Dendritic cell treated with granulocyte-macrophage colony-stimulating factor and Interleukin-4, amounts not matched to agents 40 ng/mL and 50 ng/mL, for 4 days (primary cell): ENCODE results near the gene KCNA1.
A peak's percentile ranks its signal among the peaks of the same experiment; 100 is the strongest.

Source experiments
- H3K27ac Mint-ChIP-seq: one replicate; pipeline ENCODE4 v1.8.0; 2022; ENCODE audit warnings: mild to moderate bottlenecking, mixed read lengths
- H3K27me3 Mint-ChIP-seq: one replicate; pipeline ENCODE4 v1.8.0; 2022; ENCODE audit warnings: mild to moderate bottlenecking, mixed read lengths
- H3K36me3 Mint-ChIP-seq: one replicate; pipeline ENCODE4 v1.8.0; 2022; ENCODE audit warnings: low read depth, mixed read lengths
- H3K4me1 Mint-ChIP-seq: one replicate; pipeline ENCODE4 v1.8.0; 2022; ENCODE audit warnings: low read depth, mixed read lengths
- H3K4me3 Mint-ChIP-seq: one replicate; pipeline ENCODE4 v1.8.0; 2022; ENCODE audit warnings: mild to moderate bottlenecking, moderate library complexity, mixed read lengths
- H3K9me3 Mint-ChIP-seq: one replicate; pipeline ENCODE4 v1.8.0; 2022; ENCODE audit warnings: mixed read lengths
- intact Hi-C: fragments of 100-400 bp; cut with micrococcal nuclease; formaldehyde crosslinking; loops from one replicate; pipeline ENCODE4 v1.15.0; 2022

Gene KCNA1

GRCh38 chr12:4892418-4892817 is 17.3 kb upstream of the KCNA1 start:
- no peaks in the 10 kb centered on the region for H3K4me1 Mint-ChIP-seq
- H3K27ac Mint-ChIP-seq, result no peak overlapping the region
- no peaks in the 10 kb centered on the region for H3K9me3 Mint-ChIP-seq
- no peaks in the 10 kb centered on the region for H3K36me3 Mint-ChIP-seq
- peaks cover 18% of the 10 kb centered on the region for H3K27me3 Mint-ChIP-seq
- no peak overlapping the region for H3K4me3 Mint-ChIP-seq
- intact Hi-C loops, result no loop called here

DNA sequence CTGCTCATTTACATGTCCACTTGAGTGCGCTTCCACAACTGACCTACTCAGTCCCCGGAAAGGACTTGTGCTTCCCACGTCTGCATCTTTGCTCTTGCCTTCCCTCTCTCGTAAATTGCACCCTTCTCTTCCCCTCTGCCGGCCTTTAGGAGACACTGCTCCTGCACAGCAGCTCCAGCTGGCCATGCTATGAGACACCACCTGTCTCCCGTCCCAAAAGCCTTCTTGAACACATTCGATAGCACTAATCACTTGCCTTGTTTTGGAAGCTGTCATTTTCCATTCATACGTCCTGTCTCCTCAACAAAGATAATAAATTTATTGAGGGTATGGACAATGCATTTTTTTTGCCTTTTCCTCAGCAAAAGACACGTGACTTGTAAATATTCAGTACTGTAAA is 15.7 kb upstream of the KCNA1 start:
- H3K9me3 Mint-ChIP-seq, result no peaks in the 10 kb centered on the region
- H3K36me3 Mint-ChIP-seq, result no peaks in the 10 kb centered on the region
- no peak overlapping the region for H3K4me3 Mint-ChIP-seq
- H3K27ac Mint-ChIP-seq, result no peak overlapping the region
- no peaks in the 10 kb centered on the region for H3K4me1 Mint-ChIP-seq
- H3K27me3 Mint-ChIP-seq, result peaks cover 18% of the 10 kb centered on the region
- intact Hi-C loops, result no loop called here

DNA sequence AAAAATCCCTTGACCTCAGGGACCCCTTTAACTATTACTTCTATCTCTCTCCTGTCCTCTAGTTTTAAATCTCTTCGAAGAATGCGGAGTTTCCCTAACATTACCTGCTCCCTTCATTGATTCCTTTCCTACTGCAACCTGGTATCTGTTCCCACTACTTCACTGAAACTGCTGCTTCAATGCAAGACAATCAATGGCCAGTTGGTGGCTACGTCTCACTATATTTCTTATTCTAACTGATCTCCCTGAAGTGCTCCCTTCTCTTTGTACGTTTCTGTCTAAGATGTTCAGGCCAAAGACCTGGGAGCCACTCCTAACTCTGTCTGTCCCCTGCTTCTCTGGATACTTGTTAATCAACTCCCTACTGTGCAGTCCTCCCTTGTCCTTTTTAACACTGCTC is 10.3 kb upstream of the KCNA1 start:
- H3K27me3 Mint-ChIP-seq, result peaks cover 24% of the 10 kb centered on the region
- no peaks in the 10 kb centered on the region for H3K9me3 Mint-ChIP-seq
- H3K4me3 Mint-ChIP-seq, result no peak overlapping the region
- H3K27ac Mint-ChIP-seq, result no peak overlapping the region
- H3K4me1 Mint-ChIP-seq, result no peaks in the 10 kb centered on the region
- no peaks in the 10 kb centered on the region for H3K36me3 Mint-ChIP-seq
- intact Hi-C loops, result no loop called here

DNA sequence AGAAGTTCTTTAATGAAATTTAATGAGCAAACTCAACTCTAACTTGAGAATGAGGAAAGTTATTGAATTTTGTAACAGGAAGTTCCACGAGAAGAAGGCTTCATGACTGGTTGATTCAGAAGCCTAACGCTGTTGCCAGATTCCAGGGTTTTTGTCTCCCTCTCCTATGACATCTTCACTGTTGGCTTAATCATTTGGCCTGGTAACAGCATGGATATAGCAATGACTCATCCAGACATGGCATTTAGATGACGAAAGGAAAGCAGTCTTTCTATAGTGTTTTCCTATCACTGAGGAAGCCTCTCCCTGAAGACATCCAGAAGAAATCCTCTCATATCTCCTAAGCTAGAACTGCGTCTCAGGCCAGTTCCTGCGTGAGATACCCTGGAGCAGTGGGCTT is 9.4 kb upstream of the KCNA1 start:
- Mint-ChIP-seq H3K4me1 (no peaks in the 10 kb centered on the region), H3K9me3 (no peaks in the 10 kb centered on the region), H3K36me3 (no peaks in the 10 kb centered on the region), H3K27ac (no peak overlapping the region), H3K27me3 (peaks cover 24% of the 10 kb centered on the region), H3K4me3 (no peak overlapping the region)
- intact Hi-C loops, result no loop called here

DNA sequence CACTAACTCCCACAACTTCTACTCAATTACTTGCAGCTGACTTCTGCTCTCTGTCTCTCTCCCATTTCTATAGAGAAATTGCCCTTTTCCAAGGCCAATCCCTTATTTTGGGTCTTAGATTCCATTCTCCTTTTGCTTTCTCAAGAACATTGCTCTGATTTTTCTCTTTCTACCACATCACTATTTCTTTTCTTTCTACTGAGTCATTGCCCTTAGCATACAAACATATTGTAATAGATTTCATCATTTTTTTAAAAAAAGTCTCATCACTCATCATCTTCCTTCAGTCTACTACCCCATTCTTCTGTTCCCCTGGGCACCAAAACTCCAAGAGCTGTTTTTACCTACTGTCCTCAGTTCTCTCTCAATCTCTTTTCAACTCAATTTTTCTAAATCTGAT is 4.4 kb upstream of the KCNA1 start:
- Mint-ChIP-seq H3K27me3 (peaks cover 34% of the 10 kb centered on the region), H3K4me3 (no peak overlapping the region), H3K27ac (no peak overlapping the region), H3K9me3 (no peaks in the 10 kb centered on the region), H3K4me1 (peaks cover 5% of the 10 kb centered on the region), H3K36me3 (no peaks in the 10 kb centered on the region)
- intact Hi-C loops, result no loop called here

- Mint-ChIP-seq H3K27ac (no peak overlapping the region), H3K4me3 (no peak overlapping the region)
Observed at GRCh38 chr12:4908684-4909409, 858 bp upstream of the KCNA1 start.

GRCh38 chr12:4909410-4909733 is 333 bp upstream of the KCNA1 start:
- H3K27me3 Mint-ChIP-seq, result peaks cover 47% of the 10 kb centered on the region
- no peak overlapping the region for H3K27ac Mint-ChIP-seq
- H3K4me3 Mint-ChIP-seq, result no peak overlapping the region
- intact Hi-C loops, result no loop called here
- peaks cover 5% of the 10 kb centered on the region for H3K4me1 Mint-ChIP-seq
- no peaks in the 10 kb centered on the region for H3K9me3 Mint-ChIP-seq
- H3K36me3 Mint-ChIP-seq, result no peaks in the 10 kb centered on the region

More at GRCh38 chr12:4908684-4909409, 858 bp upstream of the KCNA1 start:
- Mint-ChIP-seq H3K4me1 (peaks cover 5% of the 10 kb centered on the region), H3K27me3 (peaks cover 46% of the 10 kb centered on the region), H3K36me3 (no peaks in the 10 kb centered on the region), H3K9me3 (no peaks in the 10 kb centered on the region)
- intact Hi-C loops, result no loop called here

DNA sequence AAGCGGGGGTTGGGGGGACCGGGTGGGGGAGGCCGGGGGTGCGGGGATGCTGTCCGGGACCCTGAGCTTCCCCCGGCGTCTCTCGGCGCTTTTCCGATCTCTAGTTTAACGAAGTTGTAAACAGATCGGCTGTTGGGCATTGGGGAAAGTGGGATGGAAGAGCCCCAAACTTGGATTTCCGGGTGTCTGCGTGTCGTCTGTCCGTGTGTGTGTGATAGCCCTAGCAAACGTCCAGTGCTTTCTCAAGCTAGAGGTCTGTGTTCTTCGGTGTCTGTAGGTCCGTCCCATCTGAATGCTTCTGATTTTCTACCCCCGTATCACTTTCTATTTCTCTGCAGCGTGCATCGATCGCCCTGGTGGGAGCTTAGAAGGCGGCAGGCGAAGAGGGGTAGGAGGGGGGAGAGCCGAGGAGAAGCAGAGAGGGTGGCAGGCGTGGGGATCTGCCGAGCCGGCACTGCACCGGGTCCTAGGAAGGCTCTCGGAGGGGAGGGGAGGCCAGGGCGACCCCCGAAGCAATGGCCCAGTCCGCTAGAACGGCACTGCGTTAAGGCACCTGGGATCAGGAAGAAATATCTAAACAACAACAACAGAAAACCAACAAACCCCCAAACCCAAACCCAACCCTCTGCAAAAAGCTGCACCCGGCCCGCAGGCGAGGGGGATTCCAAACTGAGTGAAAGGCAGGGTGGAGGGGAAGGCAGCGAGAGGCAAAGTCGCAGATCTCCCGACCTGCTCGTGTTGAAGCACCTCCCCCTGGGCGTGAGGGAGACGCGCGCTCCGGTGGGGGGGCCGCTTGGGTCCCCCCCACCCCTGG is 1.0 kb downstream of the KCNA1 start:
- Mint-ChIP-seq H3K36me3 (no peaks in the 10 kb centered on the region), H3K9me3 (no peaks in the 10 kb centered on the region), H3K4me1 (peaks cover 5% of the 10 kb centered on the region), H3K27me3 (peaks cover 59% of the 10 kb centered on the region), H3K4me3 (peak overlapping the region; percentile 18), H3K27ac (no peak overlapping the region)
- intact Hi-C loops, result no loop called here

- no peak overlapping the region for H3K27ac Mint-ChIP-seq
- no peaks in the 10 kb centered on the region for H3K9me3 Mint-ChIP-seq
- H3K36me3 Mint-ChIP-seq, result no peaks in the 10 kb centered on the region
- intact Hi-C loops, result no loop called here
- peaks cover 61% of the 10 kb centered on the region for H3K27me3 Mint-ChIP-seq
- H3K4me3 Mint-ChIP-seq, result no peak overlapping the region
- H3K4me1 Mint-ChIP-seq, result peaks cover 5% of the 10 kb centered on the region
Observed at GRCh38 chr12:4911316-4911994, 1.8 kb downstream of the KCNA1 start.

- no peaks in the 10 kb centered on the region for H3K36me3 Mint-ChIP-seq
- H3K27me3 Mint-ChIP-seq, result peaks cover 64% of the 10 kb centered on the region
- no peak overlapping the region for H3K27ac Mint-ChIP-seq
- no peak overlapping the region for H3K4me3 Mint-ChIP-seq
- H3K9me3 Mint-ChIP-seq, result no peaks in the 10 kb centered on the region
- H3K4me1 Mint-ChIP-seq, result no peaks in the 10 kb centered on the region
- intact Hi-C loops, result no loop called here
Observed at GRCh38 chr12:4914720-4915119, 5.0 kb downstream of the KCNA1 start.

DNA sequence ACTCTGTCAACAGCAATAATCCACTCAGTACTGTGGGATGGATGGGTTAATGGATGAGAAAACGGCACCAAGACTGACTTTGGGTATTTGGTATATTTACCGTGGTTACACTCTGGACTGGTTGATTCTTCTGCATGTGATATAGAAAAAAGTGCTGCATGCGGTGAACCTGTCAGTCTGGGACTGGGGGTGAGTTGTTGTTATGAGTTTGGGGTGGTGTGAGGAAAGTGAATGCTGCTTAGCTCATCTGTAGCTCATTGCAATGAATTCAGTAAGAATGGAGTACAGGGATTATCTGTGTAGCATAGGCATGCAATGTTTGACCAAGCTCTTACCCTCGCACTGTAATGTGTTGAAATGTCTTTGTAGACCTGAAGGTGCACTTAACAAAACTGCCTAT is 6.0 kb downstream of the KCNA1 start:
- Mint-ChIP-seq H3K4me1 (no peaks in the 10 kb centered on the region), H3K4me3 (no peak overlapping the region), H3K27me3 (peaks cover 61% of the 10 kb centered on the region), H3K36me3 (no peaks in the 10 kb centered on the region), H3K27ac (no peak overlapping the region), H3K9me3 (no peaks in the 10 kb centered on the region)
- intact Hi-C loops, result no loop called here

GRCh38 chr12:4918950-4919660 is 9.4 kb downstream of the KCNA1 start:
- Mint-ChIP-seq H3K27me3 (peaks cover 43% of the 10 kb centered on the region), H3K4me1 (no peaks in the 10 kb centered on the region), H3K9me3 (no peaks in the 10 kb centered on the region), H3K36me3 (no peaks in the 10 kb centered on the region), H3K4me3 (no peak overlapping the region), H3K27ac (no peak overlapping the region)
- intact Hi-C loops, result no loop called here

GRCh38 chr12:4932576-4932975 is 22.9 kb downstream of the KCNA1 start:
- Mint-ChIP-seq H3K9me3 (no peaks in the 10 kb centered on the region), H3K36me3 (no peaks in the 10 kb centered on the region), H3K4me1 (no peaks in the 10 kb centered on the region), H3K27ac (no peak overlapping the region), H3K4me3 (no peak overlapping the region), H3K27me3 (peaks cover 17% of the 10 kb centered on the region)
- intact Hi-C loops, result no loop called here

- H3K4me1 Mint-ChIP-seq, result no peaks in the 10 kb centered on the region
- intact Hi-C loops, result no loop called here
Observed at GRCh38 chr12:4933411-4933810, 23.7 kb downstream of the KCNA1 start.

More at GRCh38 chr12:4933411-4933810, 23.7 kb downstream of the KCNA1 start:
- no peaks in the 10 kb centered on the region for H3K36me3 Mint-ChIP-seq
- no peak overlapping the region for H3K4me3 Mint-ChIP-seq
- no peaks in the 10 kb centered on the region for H3K9me3 Mint-ChIP-seq
- H3K27me3 Mint-ChIP-seq, result peaks cover 16% of the 10 kb centered on the region
- no peak overlapping the region for H3K27ac Mint-ChIP-seq
